Neural progenitor cell (in vitro differentiated cells): ENCODE results near the gene SIL1.

Experiments
- CTCF ChIP-seq: fragments of 200-600 bp; sonication (generic); IDR thresholded peaks from 2 replicates; pipeline ENCODE4 v1.5.1; 2017; ENCODE audit warnings: antibody characterized with exemption, mild to moderate bottlenecking
- EZH2phosphoT487 ChIP-seq: fragments of 200-600 bp; sonication (generic); IDR thresholded peaks from 2 replicates; pipeline ENCODE4 v1.6.1; 2017; ENCODE audit warnings: antibody characterized with exemption

- no peak for TF ChIP-seq CTCF
- no peak for TF ChIP-seq EZH2phosphoT487
Measured at GRCh38 chr5:139132515-139132914, 65.7 kb downstream of the SIL1 start.
